Measurements from ENCODE around the gene SHISA9. TPM values are rescaled to one million over a fixed set of nuclear protein-coding genes. Genes with fewer than 3 reads are reported as not detected.

SHISA9 gene
- total RNA-seq, 1 donor from 2014 or later, result 3.0 TPM

DNA sequence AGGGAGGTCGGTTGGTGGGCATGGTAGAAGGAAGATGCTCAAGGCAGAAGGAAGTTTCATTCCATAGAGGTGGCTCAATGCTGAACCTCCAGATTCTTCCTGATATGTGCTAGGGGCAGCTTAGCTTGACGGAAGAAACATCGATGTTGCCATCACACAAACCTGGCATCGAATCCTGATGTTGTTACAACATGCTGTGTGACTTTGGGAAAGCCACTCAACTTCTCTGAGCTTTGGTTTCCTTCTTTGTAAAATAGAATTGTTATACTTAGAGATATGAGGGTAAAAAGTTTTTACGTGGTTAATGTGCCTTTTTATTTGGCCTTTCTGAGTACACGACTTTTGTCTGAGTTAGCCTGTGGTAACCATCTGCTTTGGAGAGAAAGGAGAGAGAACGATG lies 287.9 kb downstream of the SHISA9 start:
- H3K27me3 Mint-ChIP-seq, result no peaks in the 10 kb centered on the region
- H3K27ac Mint-ChIP-seq, result no peak overlapping the region
- DNase-seq (ENCODE audit: low spot score, unreplicated experiment), result no peak
- no peaks in the 10 kb centered on the region for H3K36me3 Mint-ChIP-seq (ENCODE audit: insufficient read depth)
- H3K4me1 Mint-ChIP-seq (ENCODE audit: low read depth), result no peaks in the 10 kb centered on the region
- TF ChIP-seq, protein P1, sequence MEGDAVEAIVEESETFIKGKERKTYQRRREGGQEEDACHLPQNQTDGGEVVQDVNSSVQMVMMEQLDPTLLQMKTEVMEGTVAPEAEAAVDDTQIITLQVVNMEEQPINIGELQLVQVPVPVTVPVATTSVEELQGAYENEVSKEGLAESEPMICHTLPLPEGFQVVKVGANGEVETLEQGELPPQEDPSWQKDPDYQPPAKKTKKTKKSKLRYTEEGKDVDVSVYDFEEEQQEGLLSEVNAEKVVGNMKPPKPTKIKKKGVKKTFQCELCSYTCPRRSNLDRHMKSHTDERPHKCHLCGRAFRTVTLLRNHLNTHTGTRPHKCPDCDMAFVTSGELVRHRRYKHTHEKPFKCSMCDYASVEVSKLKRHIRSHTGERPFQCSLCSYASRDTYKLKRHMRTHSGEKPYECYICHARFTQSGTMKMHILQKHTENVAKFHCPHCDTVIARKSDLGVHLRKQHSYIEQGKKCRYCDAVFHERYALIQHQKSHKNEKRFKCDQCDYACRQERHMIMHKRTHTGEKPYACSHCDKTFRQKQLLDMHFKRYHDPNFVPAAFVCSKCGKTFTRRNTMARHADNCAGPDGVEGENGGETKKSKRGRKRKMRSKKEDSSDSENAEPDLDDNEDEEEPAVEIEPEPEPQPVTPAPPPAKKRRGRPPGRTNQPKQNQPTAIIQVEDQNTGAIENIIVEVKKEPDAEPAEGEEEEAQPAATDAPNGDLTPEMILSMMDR (IDR thresholded peaks at IDR 0.05; ENCODE audit: unreplicated experiment), result no peak
- H3K4me3 Mint-ChIP-seq (ENCODE audit: low read depth), result no peak overlapping the region
- peaks cover 3% of the 10 kb centered on the region for H3K9me3 Mint-ChIP-seq (ENCODE audit: low read depth)

- Mint-ChIP-seq H3K4me1 (ENCODE audit: low read depth) (no peaks in the 10 kb centered on the region), H3K9me3 (ENCODE audit: low read depth) (peaks cover 3% of the 10 kb centered on the region), H3K27ac (no peak overlapping the region), H3K27me3 (no peaks in the 10 kb centered on the region), H3K4me3 (ENCODE audit: low read depth) (no peak overlapping the region), H3K36me3 (ENCODE audit: insufficient read depth) (no peaks in the 10 kb centered on the region)
- no peak for DNase-seq (ENCODE audit: low spot score, unreplicated experiment)
- TF ChIP-seq, protein P1 (IDR thresholded peaks at IDR 0.05; ENCODE audit: unreplicated experiment), result no peak
These were observed 292.3 kb downstream of the SHISA9 start for GRCh38 chr16:13193721-13194120.

DNA sequence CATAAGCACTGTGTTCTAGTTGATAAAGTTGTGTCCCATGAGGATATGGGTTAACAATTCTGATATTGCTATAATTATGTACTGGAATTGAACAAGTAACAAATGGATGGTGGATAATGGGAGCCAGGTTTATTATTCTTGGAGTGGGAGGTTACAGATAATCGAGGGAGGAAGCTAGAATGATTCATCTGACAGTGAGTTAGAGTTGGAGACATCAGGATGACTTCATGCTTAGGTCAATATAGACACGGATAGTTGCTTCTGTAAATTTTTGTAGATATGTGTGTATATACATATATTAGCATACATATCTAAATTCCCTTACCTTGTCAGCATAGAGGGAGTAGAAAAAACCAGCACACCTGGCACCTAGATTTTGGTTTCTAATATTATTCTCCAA lies 293.4 kb downstream of the SHISA9 start:
- H3K27ac Mint-ChIP-seq, result no peak overlapping the region
- no peaks in the 10 kb centered on the region for H3K27me3 Mint-ChIP-seq
- no peak for DNase-seq (ENCODE audit: low spot score, unreplicated experiment)
- TF ChIP-seq, protein P1 (IDR thresholded peaks at IDR 0.05; ENCODE audit: unreplicated experiment), result no peak
- H3K4me3 Mint-ChIP-seq (ENCODE audit: low read depth), result no peak overlapping the region
- H3K36me3 Mint-ChIP-seq (ENCODE audit: insufficient read depth), result no peaks in the 10 kb centered on the region
- no peaks in the 10 kb centered on the region for H3K4me1 Mint-ChIP-seq (ENCODE audit: low read depth)
- H3K9me3 Mint-ChIP-seq (ENCODE audit: low read depth), result peaks cover 3% of the 10 kb centered on the region

DNA sequence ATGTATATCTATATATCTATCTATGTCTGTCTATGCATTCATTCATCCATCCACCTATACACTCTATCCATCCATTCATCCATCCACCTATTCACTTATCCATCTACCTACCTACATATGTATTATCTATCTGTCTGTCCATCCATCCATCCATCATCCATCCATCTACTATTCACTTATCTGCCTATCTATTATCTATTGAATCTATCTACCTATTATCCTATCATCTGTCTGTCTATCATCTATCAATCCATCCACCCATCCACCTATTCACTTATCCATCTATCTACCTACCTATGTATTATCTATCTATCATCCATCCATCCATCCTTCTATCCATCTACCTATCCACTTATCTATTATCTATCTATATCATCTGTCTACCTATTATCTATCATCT lies 302.3 kb downstream of the SHISA9 start:
- H3K27me3 Mint-ChIP-seq, result no peaks in the 10 kb centered on the region
- TF ChIP-seq, protein P1 (IDR thresholded peaks at IDR 0.05; ENCODE audit: unreplicated experiment), result no peak
- no peaks in the 10 kb centered on the region for H3K4me1 Mint-ChIP-seq (ENCODE audit: low read depth)
- H3K36me3 Mint-ChIP-seq (ENCODE audit: insufficient read depth), result no peaks in the 10 kb centered on the region
- H3K9me3 Mint-ChIP-seq (ENCODE audit: low read depth), result no peaks in the 10 kb centered on the region
- DNase-seq (ENCODE audit: low spot score, unreplicated experiment), result no peak
- H3K27ac Mint-ChIP-seq, result no peak overlapping the region
- no peak overlapping the region for H3K4me3 Mint-ChIP-seq (ENCODE audit: low read depth)

DNA sequence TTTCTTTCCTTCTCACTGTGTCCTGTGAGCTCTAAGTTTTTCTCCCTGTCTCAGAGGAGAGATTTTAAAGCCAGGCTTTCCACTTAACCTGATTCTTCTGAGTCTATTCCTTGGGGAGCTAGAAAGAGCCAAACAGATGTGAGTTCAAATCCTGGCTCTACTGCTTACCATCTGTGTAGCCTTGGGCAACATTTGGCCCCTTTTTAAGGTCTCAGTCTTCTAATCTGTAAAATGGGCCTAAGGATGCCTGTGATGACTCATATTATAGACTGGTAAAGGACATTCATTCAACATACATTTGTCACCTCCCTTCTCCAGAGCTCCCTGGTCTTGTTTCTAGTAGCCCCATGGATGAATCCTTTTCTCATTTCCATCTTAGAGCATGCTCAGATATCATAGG lies 304.0 kb downstream of the SHISA9 start:
- Mint-ChIP-seq H3K9me3 (ENCODE audit: low read depth) (no peaks in the 10 kb centered on the region), H3K4me1 (ENCODE audit: low read depth) (no peaks in the 10 kb centered on the region), H3K27me3 (no peaks in the 10 kb centered on the region), H3K4me3 (ENCODE audit: low read depth) (no peak overlapping the region), H3K27ac (no peak overlapping the region), H3K36me3 (ENCODE audit: insufficient read depth) (no peaks in the 10 kb centered on the region)
- DNase-seq (ENCODE audit: low spot score, unreplicated experiment), result no peak
- TF ChIP-seq, protein P1 (IDR thresholded peaks at IDR 0.05; ENCODE audit: unreplicated experiment), result no peak

Measured in progenitor cell of endocrine pancreas (in vitro differentiated cells).